Hepatic stellate cell (primary cell): ENCODE results near the gene TBX15.

Experiments used
- DNase-seq: peaks from one replicate; pipeline ENCODE4 v3.0.0; 2011; ENCODE audit warnings: low spot score

Gene TBX15

GRCh38 chr1:118890851-118891384, 97.2 kb downstream of the TBX15 start:
- no peak for DNase-seq

DNA sequence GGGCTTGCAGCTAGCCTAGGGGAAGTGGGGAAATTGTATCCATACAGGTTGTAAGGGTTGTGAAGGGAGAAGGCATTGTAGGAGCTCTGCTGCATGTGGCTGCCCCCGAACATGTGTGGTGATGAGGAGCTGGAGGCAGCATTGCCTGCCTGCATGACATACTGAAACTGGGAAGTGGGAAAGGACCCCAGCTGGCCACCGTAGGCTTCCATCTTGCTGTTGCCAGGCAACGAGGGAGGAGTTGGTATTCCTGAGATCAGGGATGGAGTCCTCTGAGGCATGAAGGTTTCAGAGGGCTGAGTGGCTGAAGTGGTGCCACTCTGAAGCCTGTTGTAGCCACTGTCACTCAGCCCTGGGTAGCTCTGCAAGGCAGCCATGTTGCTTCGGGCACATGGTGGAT, 103.2 kb downstream of the TBX15 start:
- DNase-seq = no peak

- no peak for DNase-seq
These were observed 106.4 kb downstream of the TBX15 start for GRCh38 chr1:118881751-118882150.

DNA sequence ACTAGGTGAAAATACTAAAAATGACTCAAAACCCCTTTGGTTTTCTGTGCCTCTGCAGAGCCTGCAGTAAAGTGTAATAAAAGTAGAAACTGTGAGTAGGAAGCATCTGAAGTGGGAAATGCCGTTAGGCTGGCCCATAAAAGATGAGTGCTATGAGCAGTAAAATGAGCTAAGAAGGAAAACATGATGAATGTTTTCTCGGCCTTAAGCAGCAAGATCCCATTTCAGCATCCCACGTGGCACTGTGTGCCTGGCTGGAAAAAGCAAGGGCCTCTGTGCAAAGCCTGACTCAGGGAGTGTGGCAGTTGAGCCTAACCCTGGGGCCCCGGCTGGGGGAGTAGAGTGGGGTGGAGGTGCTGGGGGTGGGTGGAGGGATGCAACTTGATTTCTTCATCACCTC, 109.5 kb downstream of the TBX15 start:
- DNase-seq = no peak

- DNase-seq = no peak
These were observed 110.3 kb downstream of the TBX15 start for GRCh38 chr1:118877668-118878396.

GRCh38 chr1:118871582-118872171, 116.5 kb downstream of the TBX15 start:
- DNase-seq = no peak

GRCh38 chr1:118868387-118868786, 119.8 kb downstream of the TBX15 start:
- no peak for DNase-seq

GRCh38 chr1:118866330-118866729, 121.8 kb downstream of the TBX15 start:
- DNase-seq = no peak

GRCh38 chr1:118863688-118864087, 124.5 kb downstream of the TBX15 start:
- no peak for DNase-seq

DNA sequence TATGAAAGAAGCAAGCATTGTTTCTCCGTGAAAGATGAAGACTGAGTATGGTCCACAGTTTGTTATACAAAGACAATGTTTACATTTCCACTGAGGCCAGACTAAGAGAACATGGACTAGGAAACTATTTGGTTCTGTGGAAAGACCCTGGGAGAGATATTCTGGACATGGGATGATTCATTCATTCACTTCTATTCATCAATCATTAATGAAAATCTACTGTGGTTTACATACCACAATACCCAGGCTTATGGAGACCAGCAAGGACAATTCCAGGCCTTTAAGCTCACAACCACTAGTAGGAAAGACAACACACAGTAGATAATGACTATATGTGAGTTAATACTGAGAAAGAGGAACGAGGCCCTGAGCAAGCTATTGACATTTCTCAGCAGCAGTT, 125.4 kb downstream of the TBX15 start:
- no peak for DNase-seq

GRCh38 chr1:118861216-118861615, 126.9 kb downstream of the TBX15 start:
- DNase-seq = no peak

GRCh38 chr1:118859999-118860398, 128.1 kb downstream of the TBX15 start:
- DNase-seq = no peak

DNA sequence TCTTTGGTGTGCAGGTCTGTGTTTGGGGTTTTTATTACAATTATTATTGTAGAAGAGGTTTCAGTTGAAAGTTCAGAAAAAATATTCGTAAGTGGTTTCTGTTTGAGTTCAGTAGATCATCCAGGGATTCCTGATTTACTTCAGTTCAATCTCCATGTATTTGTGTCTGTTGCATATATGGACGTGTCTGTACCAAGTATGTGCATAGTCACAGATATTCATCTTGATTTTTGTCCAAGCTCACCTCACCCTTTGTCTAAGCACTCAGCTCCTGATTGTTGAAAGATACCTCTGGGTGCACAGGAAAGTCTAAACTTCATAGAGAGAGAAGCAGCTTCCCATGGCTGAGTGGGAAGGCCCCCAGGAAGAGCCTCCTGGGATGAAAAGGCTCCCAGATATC, 141.7 kb downstream of the TBX15 start:
- DNase-seq = no peak

DNA sequence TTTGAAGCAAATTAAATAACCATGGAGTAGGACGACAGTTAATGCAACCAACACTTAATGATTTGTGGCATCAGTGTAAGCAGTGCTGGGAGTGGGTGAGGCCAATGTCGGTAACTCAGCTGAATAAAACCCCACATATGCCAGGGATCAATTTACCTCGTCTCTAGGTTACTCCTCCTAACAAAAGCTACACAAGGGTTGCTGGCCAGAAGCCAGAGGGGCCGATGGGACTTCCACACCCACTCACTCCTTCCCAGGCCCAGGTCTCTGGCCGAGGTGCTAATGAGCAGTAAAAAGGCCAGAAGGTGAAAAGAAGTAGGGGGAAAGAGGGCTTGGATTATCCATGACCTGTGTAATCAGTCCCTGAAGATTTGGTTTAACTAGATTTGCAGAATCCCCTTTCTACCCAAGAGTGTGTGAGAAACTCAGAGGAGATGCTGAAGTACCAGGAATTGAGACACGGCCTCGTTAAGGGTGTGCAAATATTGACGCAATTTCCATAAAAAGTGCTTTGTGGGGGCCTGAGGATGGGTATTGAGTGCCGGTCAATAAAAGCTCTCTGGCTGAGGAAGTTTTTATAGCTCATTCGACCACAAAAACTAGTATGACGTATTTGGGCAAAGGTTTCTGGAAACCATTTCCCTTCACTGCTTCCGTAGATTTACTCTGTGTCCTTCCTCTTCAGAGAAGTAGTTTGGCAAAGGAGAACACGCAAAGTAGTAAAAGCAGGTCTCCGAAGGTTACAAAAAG, 145.5 kb downstream of the TBX15 start:
- DNase-seq = no peak

DNA sequence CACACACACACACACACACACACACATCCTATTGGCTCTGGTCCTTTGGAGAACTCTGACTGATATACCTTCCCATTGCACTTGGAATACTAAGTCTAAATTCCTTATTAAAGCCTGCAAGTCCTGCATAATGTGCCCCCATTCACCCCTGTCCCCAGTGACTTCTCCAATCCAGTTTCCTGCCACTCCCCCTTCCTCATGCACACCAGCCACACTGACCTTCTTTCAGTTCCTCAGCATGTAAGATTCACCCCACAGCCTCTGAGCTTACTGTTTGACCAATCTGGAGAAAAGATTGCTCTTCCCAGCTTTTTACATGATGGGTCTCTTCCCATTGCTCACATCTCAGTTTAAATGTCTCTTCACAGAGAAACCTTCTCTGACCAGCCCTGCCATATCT, 146.6 kb downstream of the TBX15 start:
- DNase-seq = no peak
